Panc1 (cell line): Measurements from ENCODE around the gene SLC4A4. TPM values are rescaled to one million over a fixed set of nuclear protein-coding genes. Genes with fewer than 3 reads are reported as not detected.

Source experiments
- ATAC-seq: fragments of 200-7000 bp; cut with Tn5 transposase; 2 replicates; pipeline ENCODE4 v1.9.1; 2020; ENCODE audit warnings: mild to moderate bottlenecking, moderate library complexity
- BruUV-seq: library from RNA; stranded (reverse); fragments of 400-500 nt; replicated peaks from 2 replicates; lab custom pipeline; 2021; lab: Mats Ljungman, UMichigan
- CTCF ChIA-PET: fragments of 300-600 bp; sonication (Branson Sonifier 250); formaldehyde crosslinking; loops from one replicate; lab custom pipeline; 2022; ENCODE audit warnings: antibody characterized with exemption; lab: Charles Lee
- POLR2A ChIA-PET: fragments of 300-600 bp; sonication (Branson Sonifier 250); formaldehyde crosslinking; loops from one replicate; lab custom pipeline; 2022; ENCODE audit warnings: antibody characterized with exemption; lab: Charles Lee
- DNase-seq: peaks from one replicate; pipeline ENCODE4 v3.0.0-alpha.2; 2010; ENCODE audit warnings: low read depth, low spot score
- H3K27ac ChIP-seq: 2 replicates; pipeline ENCODE4 v1.5.1; 2011; ENCODE audit warnings: mild to moderate bottlenecking, low read length, inconsistent platforms
- H3K27me3 ChIP-seq: fragments of 200-500 bp; sonication (Bioruptor generic); 2 replicates; pipeline ENCODE4 v1.6.0; 2014; ENCODE audit warnings: low read length, inconsistent platforms; ENCODE audit not compliant: control insufficient read depth, insufficient read depth
- H3K36me3 ChIP-seq: fragments of 200-500 bp; sonication (Bioruptor generic); 2 replicates; pipeline ENCODE4 v1.5.1; 2014; ENCODE audit warnings: inconsistent platforms, mild to moderate bottlenecking, low read length, moderate library complexity; ENCODE audit not compliant: control insufficient read depth, insufficient read depth
- H3K4me1 ChIP-seq: 2 replicates; pipeline ENCODE4 v1.5.1; 2011; ENCODE audit warnings: inconsistent platforms, mild to moderate bottlenecking, low read length, moderate library complexity; ENCODE audit not compliant: control insufficient read depth, insufficient read depth
- H3K4me3 ChIP-seq, 2 experiments: 2 replicates each; pipeline ENCODE4 v1.5.1; 2011 to 2012; ENCODE audit warnings: low read depth in 2 of 2, low read length in 2 of 2, mild to moderate bottlenecking in 2 of 2, inconsistent platforms in 1 of 2, moderate library complexity in 1 of 2
- H3K9me3 ChIP-seq: fragments of 200-500 bp; sonication (Bioruptor generic); 2 replicates; pipeline ENCODE4 v1.5.1; 2014; ENCODE audit warnings: low read depth, mild to moderate bottlenecking, inconsistent platforms, low read length, moderate library complexity; ENCODE audit not compliant: control insufficient read depth, insufficient read depth
- POLR2AphosphoS5 ChIP-seq: IDR thresholded peaks from 2 replicates; pipeline ENCODE4 v1.6.1; 2012; ENCODE audit warnings: mild to moderate bottlenecking, low read depth, low read length, moderate library complexity
- SIN3A ChIP-seq: IDR thresholded peaks from 2 replicates; pipeline ENCODE4 v1.6.1; 2012; ENCODE audit warnings: low read depth, mild to moderate bottlenecking, low read length, moderate library complexity, borderline replicate concordance; ENCODE audit not compliant: insufficient read depth
- TCF7L2 ChIP-seq: IDR thresholded peaks from 2 replicates; pipeline ENCODE4 v1.6.1; 2011; ENCODE audit warnings: mild to moderate bottlenecking, low read depth, low read length, inconsistent platforms
- in situ Hi-C: cut with HindIII; loops from 2 replicates; pipeline ENCODE4 v1.10.0; 2016; ENCODE audit warnings: low sequenced_read_pairs, low pct_unique_long_range_greater_than_20kb
- intact Hi-C: fragments of 100-400 bp; cut with micrococcal nuclease; formaldehyde crosslinking; loops from one replicate; pipeline ENCODE4 v1.10.0; 2022; ENCODE audit not compliant: unreplicated experiment
- total RNA-seq: library from RNA; stranded (reverse); gene quantifications from one replicate; pipeline ENCODE4 v1.2.1, GENCODE V29; 2021; ENCODE audit not compliant: unreplicated experiment
- TF ChIP-seq, protein P1 (sequence below): fragments of 450-650 bp; IDR thresholded peaks from 2 replicates; pipeline ENCODE4 v1.5.1; 2017; ENCODE audit warnings: mild to moderate bottlenecking
- TF ChIP-seq, protein P2 (sequence below), 2 experiments: IDR thresholded peaks; 2 replicates each; pipeline ENCODE4 v1.6.1; 2011 to 2012; ENCODE audit warnings: low read depth in 2 of 2, control low read depth in 1 of 2, low read length in 1 of 2, mild to moderate bottlenecking in 1 of 2, moderate library complexity in 1 of 2; ENCODE audit not compliant: insufficient read depth in 1 of 2

Gene SLC4A4
- total RNA-seq, 1 experiment from 2014 or later: 0.26 TPM

DNA sequence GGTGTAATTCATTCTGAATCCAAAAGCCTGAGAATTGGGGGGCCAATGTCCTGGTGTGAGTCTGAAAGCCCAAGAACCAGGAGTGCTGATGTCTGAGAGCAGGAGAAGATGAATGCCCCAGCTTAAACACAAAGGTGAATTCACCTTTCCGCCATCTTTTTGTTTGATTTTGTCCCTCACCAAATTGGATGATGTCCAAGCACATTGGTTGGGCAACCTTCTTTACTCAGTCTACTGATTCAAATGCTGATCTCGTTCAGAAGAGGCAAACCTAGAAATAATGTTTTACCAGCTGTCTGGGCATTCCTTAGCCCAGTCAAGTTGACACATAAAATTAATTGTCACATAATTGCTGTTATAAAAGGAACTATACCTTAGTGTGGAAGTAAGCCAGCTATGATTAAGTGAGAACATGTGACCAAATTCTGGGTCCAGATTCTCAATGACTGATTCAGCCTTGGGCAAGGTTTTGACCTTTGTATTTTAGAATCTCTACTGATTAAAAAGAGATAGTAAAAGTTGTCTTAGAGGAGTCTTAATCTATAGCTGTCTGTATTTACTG, 34.5 kb upstream of the SLC4A4 start:
- in situ Hi-C loops (no loop called here), intact Hi-C loops (no loop called here)
- no peaks in the 10 kb centered on the region for H3K36me3 ChIP-seq
- H3K27me3 ChIP-seq: no peaks in the 10 kb centered on the region
- POLR2A ChIA-PET: no interaction called here
- H3K27ac ChIP-seq: no peak overlapping the region
- no peak overlapping the region for H3K4me3 ChIP-seq
- no peak for ATAC-seq
- H3K9me3 ChIP-seq: no peaks in the 10 kb centered on the region
- no TSS peak for BruUV-seq
- TF ChIP-seq, protein P1, sequence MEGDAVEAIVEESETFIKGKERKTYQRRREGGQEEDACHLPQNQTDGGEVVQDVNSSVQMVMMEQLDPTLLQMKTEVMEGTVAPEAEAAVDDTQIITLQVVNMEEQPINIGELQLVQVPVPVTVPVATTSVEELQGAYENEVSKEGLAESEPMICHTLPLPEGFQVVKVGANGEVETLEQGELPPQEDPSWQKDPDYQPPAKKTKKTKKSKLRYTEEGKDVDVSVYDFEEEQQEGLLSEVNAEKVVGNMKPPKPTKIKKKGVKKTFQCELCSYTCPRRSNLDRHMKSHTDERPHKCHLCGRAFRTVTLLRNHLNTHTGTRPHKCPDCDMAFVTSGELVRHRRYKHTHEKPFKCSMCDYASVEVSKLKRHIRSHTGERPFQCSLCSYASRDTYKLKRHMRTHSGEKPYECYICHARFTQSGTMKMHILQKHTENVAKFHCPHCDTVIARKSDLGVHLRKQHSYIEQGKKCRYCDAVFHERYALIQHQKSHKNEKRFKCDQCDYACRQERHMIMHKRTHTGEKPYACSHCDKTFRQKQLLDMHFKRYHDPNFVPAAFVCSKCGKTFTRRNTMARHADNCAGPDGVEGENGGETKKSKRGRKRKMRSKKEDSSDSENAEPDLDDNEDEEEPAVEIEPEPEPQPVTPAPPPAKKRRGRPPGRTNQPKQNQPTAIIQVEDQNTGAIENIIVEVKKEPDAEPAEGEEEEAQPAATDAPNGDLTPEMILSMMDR: no peak
- TF ChIP-seq SIN3A: no peak
- TF ChIP-seq, protein P2, sequence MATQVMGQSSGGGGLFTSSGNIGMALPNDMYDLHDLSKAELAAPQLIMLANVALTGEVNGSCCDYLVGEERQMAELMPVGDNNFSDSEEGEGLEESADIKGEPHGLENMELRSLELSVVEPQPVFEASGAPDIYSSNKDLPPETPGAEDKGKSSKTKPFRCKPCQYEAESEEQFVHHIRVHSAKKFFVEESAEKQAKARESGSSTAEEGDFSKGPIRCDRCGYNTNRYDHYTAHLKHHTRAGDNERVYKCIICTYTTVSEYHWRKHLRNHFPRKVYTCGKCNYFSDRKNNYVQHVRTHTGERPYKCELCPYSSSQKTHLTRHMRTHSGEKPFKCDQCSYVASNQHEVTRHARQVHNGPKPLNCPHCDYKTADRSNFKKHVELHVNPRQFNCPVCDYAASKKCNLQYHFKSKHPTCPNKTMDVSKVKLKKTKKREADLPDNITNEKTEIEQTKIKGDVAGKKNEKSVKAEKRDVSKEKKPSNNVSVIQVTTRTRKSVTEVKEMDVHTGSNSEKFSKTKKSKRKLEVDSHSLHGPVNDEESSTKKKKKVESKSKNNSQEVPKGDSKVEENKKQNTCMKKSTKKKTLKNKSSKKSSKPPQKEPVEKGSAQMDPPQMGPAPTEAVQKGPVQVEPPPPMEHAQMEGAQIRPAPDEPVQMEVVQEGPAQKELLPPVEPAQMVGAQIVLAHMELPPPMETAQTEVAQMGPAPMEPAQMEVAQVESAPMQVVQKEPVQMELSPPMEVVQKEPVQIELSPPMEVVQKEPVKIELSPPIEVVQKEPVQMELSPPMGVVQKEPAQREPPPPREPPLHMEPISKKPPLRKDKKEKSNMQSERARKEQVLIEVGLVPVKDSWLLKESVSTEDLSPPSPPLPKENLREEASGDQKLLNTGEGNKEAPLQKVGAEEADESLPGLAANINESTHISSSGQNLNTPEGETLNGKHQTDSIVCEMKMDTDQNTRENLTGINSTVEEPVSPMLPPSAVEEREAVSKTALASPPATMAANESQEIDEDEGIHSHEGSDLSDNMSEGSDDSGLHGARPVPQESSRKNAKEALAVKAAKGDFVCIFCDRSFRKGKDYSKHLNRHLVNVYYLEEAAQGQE (IDR thresholded peaks at IDR 0.05; ENCODE audit: insufficient read depth in 1 of 2, low read depth in 2 of 2, low read length in 1 of 2): no peak
- no peak for TF ChIP-seq TCF7L2
- TF ChIP-seq POLR2AphosphoS5: no peak
- DNase-seq: no peak
- no peaks in the 10 kb centered on the region for H3K4me1 ChIP-seq
- CTCF ChIA-PET: no interaction called here

DNA sequence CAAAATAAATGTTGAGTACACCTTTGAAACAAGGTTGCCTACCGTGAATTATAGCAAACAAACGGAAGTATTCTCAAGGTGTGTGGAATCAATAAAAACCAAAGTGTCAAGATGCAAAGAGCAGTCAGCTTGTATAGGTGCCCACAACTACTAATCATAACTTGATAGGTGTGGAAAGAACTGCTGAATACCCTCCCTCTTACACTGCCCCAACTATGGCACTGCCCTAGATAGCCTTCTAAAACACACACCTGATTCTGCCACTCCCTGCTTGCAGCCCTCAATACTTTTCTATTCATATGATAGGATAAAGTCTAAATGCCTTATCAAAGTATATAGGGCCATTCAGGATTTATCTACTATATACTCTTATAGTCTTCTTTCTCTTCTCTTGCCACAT, 31.1 kb upstream of the SLC4A4 start:
- ChIA-PET CTCF (no interaction called here), POLR2A (no interaction called here)
- in situ Hi-C loops (no loop called here), intact Hi-C loops (no loop called here)
- ATAC-seq (no peak), DNase-seq (no peak)
- TF ChIP-seq, protein P2 (IDR thresholded peaks at IDR 0.05; ENCODE audit: insufficient read depth in 1 of 2, low read depth in 2 of 2, low read length in 1 of 2): no peak
- TF ChIP-seq POLR2AphosphoS5 (no peak), TCF7L2 (no peak), SIN3A (no peak)
- TF ChIP-seq, protein P1: no peak
- no peaks in the 10 kb centered on the region for H3K4me1 ChIP-seq
- no peaks in the 10 kb centered on the region for H3K36me3 ChIP-seq
- no peaks in the 10 kb centered on the region for H3K27me3 ChIP-seq
- no peaks in the 10 kb centered on the region for H3K9me3 ChIP-seq
- no peak overlapping the region for H3K4me3 ChIP-seq
- BruUV-seq: no TSS peak
- H3K27ac ChIP-seq: no peak overlapping the region
